ENCODE results near the gene PI4KA.
"Not testable (repeated sequence)": the region's sequence is repeated elsewhere in the genome, so short reads cannot be mapped to it uniquely, and the experiment has no call there.

GRCh38 chr22:20703816-20704609 is 154.6 kb downstream of the PI4KA start:
- TF ChIP-seq, protein P1, sequence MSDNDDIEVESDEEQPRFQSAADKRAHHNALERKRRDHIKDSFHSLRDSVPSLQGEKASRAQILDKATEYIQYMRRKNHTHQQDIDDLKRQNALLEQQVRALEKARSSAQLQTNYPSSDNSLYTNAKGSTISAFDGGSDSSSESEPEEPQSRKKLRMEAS (IDR thresholded peaks at IDR 0.05; ENCODE audit: low read depth), result not testable (repeated sequence)
- TF ChIP-seq, protein P2, sequence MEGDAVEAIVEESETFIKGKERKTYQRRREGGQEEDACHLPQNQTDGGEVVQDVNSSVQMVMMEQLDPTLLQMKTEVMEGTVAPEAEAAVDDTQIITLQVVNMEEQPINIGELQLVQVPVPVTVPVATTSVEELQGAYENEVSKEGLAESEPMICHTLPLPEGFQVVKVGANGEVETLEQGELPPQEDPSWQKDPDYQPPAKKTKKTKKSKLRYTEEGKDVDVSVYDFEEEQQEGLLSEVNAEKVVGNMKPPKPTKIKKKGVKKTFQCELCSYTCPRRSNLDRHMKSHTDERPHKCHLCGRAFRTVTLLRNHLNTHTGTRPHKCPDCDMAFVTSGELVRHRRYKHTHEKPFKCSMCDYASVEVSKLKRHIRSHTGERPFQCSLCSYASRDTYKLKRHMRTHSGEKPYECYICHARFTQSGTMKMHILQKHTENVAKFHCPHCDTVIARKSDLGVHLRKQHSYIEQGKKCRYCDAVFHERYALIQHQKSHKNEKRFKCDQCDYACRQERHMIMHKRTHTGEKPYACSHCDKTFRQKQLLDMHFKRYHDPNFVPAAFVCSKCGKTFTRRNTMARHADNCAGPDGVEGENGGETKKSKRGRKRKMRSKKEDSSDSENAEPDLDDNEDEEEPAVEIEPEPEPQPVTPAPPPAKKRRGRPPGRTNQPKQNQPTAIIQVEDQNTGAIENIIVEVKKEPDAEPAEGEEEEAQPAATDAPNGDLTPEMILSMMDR (IDR thresholded peaks at IDR 0.05), result not testable (repeated sequence)
- not testable (repeated sequence) for TF ChIP-seq EP300 (IDR thresholded peaks at IDR 0.05; ENCODE audit: borderline replicate concordance in 1 of 2, low read depth in 1 of 2, low read length in 1 of 2); JUND (IDR thresholded peaks at IDR 0.05); ELF1 (IDR thresholded peaks at IDR 0.05); EZH2phosphoT487 (IDR thresholded peaks at IDR 0.05; ENCODE audit: borderline replicate concordance, low read depth); TAF1 (IDR thresholded peaks at IDR 0.05; ENCODE audit: borderline replicate concordance, low read depth, low read length); PBX3 (IDR thresholded peaks at IDR 0.05); RXRA (IDR thresholded peaks at IDR 0.05; ENCODE audit: borderline replicate concordance, low read depth); FOXM1 (IDR thresholded peaks at IDR 0.05; ENCODE audit: low read depth); POLR2AphosphoS5 (IDR thresholded peaks at IDR 0.05; ENCODE audit: low read depth, low read length); SMC3 (IDR thresholded peaks at IDR 0.05; ENCODE audit: low read depth, low read length)
- TF ChIP-seq, protein P3, sequence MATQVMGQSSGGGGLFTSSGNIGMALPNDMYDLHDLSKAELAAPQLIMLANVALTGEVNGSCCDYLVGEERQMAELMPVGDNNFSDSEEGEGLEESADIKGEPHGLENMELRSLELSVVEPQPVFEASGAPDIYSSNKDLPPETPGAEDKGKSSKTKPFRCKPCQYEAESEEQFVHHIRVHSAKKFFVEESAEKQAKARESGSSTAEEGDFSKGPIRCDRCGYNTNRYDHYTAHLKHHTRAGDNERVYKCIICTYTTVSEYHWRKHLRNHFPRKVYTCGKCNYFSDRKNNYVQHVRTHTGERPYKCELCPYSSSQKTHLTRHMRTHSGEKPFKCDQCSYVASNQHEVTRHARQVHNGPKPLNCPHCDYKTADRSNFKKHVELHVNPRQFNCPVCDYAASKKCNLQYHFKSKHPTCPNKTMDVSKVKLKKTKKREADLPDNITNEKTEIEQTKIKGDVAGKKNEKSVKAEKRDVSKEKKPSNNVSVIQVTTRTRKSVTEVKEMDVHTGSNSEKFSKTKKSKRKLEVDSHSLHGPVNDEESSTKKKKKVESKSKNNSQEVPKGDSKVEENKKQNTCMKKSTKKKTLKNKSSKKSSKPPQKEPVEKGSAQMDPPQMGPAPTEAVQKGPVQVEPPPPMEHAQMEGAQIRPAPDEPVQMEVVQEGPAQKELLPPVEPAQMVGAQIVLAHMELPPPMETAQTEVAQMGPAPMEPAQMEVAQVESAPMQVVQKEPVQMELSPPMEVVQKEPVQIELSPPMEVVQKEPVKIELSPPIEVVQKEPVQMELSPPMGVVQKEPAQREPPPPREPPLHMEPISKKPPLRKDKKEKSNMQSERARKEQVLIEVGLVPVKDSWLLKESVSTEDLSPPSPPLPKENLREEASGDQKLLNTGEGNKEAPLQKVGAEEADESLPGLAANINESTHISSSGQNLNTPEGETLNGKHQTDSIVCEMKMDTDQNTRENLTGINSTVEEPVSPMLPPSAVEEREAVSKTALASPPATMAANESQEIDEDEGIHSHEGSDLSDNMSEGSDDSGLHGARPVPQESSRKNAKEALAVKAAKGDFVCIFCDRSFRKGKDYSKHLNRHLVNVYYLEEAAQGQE (IDR thresholded peaks at IDR 0.05; ENCODE audit: low read depth, low read length), result not testable (repeated sequence)

Measured in SK-N-SH (cell line).